ENCODE data around the gene PTDSS2. TPM values are rescaled to one million over a fixed set of nuclear protein-coding genes. Genes with fewer than 3 reads are reported as not detected.
"Not testable (repeated sequence)": the region's sequence is repeated elsewhere in the genome, so short reads cannot be mapped to it uniquely, and the experiment has no call there.

The PTDSS2 gene
- total RNA-seq, 4 donors from 2014 or later, result 22.3 to 31.0 (median 25.3) TPM

- no peak overlapping the region for H3K4me3 ChIP-seq
- peaks cover 18% of the 10 kb centered on the region for H3K36me3 ChIP-seq
- WGBS, result 64% methylated on average over 5 of the region's 9 CpGs
- H3K27me3 ChIP-seq, result no peaks in the 10 kb centered on the region
- no peak for DNase-seq (ENCODE audit: low spot score in 2 of 2)
- TF ChIP-seq CTCF (IDR thresholded peaks at IDR 0.05), result no peak
- TF ChIP-seq POLR2AphosphoS5 (IDR thresholded peaks at IDR 0.05), result no peak
- TF ChIP-seq EP300 (IDR thresholded peaks at IDR 0.05), result no peak
- TF ChIP-seq POLR2A (IDR thresholded peaks at IDR 0.05), result no peak
- no peaks in the 10 kb centered on the region for H3K9me3 ChIP-seq
- peaks cover 10% of the 10 kb centered on the region for H3K4me1 ChIP-seq
- H3K27ac ChIP-seq, result peak overlapping the region; percentile 49
These were observed 11.5 kb downstream of the PTDSS2 start for GRCh38 chr11:461626-462025.

- Histone ChIP-seq H3K4me1 (peaks cover 10% of the 10 kb centered on the region), H3K27ac (no peak overlapping the region), H3K36me3 (peaks cover 18% of the 10 kb centered on the region), H3K4me3 (no peak overlapping the region), H3K27me3 (no peaks in the 10 kb centered on the region), H3K9me3 (no peaks in the 10 kb centered on the region)
- DNase-seq (ENCODE audit: low spot score in 2 of 2), result no peak
- 97% methylated on average over 14 of the region's 16 CpGs for WGBS
- TF ChIP-seq EP300 (IDR thresholded peaks at IDR 0.05) (no peak), POLR2AphosphoS5 (IDR thresholded peaks at IDR 0.05) (no peak)
These were observed 12.2 kb downstream of the PTDSS2 start for GRCh38 chr11:462107-462890.

GRCh38 chr11:464316-464715, 14.2 kb downstream of the PTDSS2 start:
- Histone ChIP-seq H3K4me3 (no peak overlapping the region), H3K27me3 (no peaks in the 10 kb centered on the region), H3K4me1 (peaks cover 11% of the 10 kb centered on the region), H3K9me3 (no peaks in the 10 kb centered on the region), H3K27ac (no peak overlapping the region), H3K36me3 (peaks cover 18% of the 10 kb centered on the region)
- TF ChIP-seq EP300 (IDR thresholded peaks at IDR 0.05) (no peak), POLR2A (IDR thresholded peaks at IDR 0.05) (no peak), CTCF (IDR thresholded peaks at IDR 0.05) (no peak), POLR2AphosphoS5 (IDR thresholded peaks at IDR 0.05) (no peak)
- 93% methylated on average over 24 of the region's 24 CpGs for WGBS
- DNase-seq (ENCODE audit: low spot score in 2 of 2), result no peak

GRCh38 chr11:465896-466530, 15.9 kb downstream of the PTDSS2 start:
- no peaks in the 10 kb centered on the region for H3K9me3 ChIP-seq
- H3K4me3 ChIP-seq, result no peak overlapping the region
- no peak for DNase-seq (ENCODE audit: low spot score in 2 of 2)
- H3K4me1 ChIP-seq, result peaks cover 20% of the 10 kb centered on the region
- TF ChIP-seq POLR2A (IDR thresholded peaks at IDR 0.05) (no peak), POLR2AphosphoS5 (IDR thresholded peaks at IDR 0.05) (no peak), EP300 (IDR thresholded peaks at IDR 0.05) (no peak), CTCF (IDR thresholded peaks at IDR 0.05) (no peak)
- H3K36me3 ChIP-seq, result peaks cover 14% of the 10 kb centered on the region
- no peak overlapping the region for H3K27ac ChIP-seq
- no peaks in the 10 kb centered on the region for H3K27me3 ChIP-seq
- WGBS, result 73% methylated on average over 9 of the region's 9 CpGs

DNA sequence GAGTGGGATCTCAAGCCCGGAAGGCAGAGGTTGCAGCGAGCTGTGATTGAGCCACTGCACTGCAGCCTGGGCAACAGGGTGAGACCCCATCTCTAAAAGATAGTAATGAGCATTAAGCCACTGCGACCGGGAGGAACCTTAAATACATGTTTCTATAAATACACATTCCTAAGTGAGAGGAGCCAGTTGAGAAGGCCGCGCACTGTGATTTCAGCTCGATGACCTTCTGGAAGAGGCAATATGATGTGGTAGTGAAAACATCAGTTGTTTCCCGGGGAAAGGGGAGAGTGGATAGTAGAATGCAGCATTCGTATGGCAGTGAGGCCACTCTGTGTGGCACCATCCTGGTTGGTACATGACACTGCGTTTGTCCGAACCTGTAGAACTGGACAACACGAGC, 18.0 kb downstream of the PTDSS2 start:
- Histone ChIP-seq H3K27me3 (no peaks in the 10 kb centered on the region), H3K36me3 (peaks cover 8% of the 10 kb centered on the region), H3K27ac (no peak overlapping the region), H3K4me1 (peaks cover 14% of the 10 kb centered on the region), H3K4me3 (no peak overlapping the region), H3K9me3 (no peaks in the 10 kb centered on the region)
- TF ChIP-seq EP300 (IDR thresholded peaks at IDR 0.05) (no peak), POLR2A (IDR thresholded peaks at IDR 0.05) (no peak)
- WGBS, result 82% methylated on average over 12 of the region's 12 CpGs
- DNase-seq (ENCODE audit: low spot score in 2 of 2), result no peak

DNA sequence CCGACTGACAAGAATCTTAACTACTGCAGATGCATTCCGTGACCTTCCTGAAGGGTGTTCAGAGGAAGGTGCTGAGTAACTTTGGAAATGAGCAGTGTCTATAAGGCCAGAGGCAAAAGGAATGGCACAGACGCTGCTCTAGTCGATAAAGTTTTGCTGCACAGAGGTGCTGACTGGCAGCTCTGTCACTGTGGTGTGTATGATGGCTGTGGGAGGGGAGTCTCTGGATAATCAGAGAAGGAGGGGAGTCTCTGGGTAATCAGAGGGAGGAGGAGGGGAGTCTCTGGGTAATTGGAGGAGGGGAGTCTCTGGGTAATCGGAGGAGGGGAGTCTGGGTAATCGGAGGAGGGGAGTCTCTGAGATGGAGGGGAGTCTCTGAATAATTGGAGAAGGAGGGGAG, 18.4 kb downstream of the PTDSS2 start:
- Histone ChIP-seq H3K27ac (no peak overlapping the region), H3K4me3 (no peak overlapping the region), H3K9me3 (no peaks in the 10 kb centered on the region), H3K27me3 (no peaks in the 10 kb centered on the region), H3K36me3 (peaks cover 8% of the 10 kb centered on the region), H3K4me1 (peaks cover 14% of the 10 kb centered on the region)
- 70% methylated on average over 6 of the region's 6 CpGs for WGBS
- DNase-seq (ENCODE audit: low spot score in 2 of 2), result no peak
- TF ChIP-seq CTCF (IDR thresholded peaks at IDR 0.05) (no peak), POLR2A (IDR thresholded peaks at IDR 0.05) (no peak), EP300 (IDR thresholded peaks at IDR 0.05) (no peak), POLR2AphosphoS5 (IDR thresholded peaks at IDR 0.05) (no peak)

GRCh38 chr11:469026-469683, 19.1 kb downstream of the PTDSS2 start:
- 43% methylated on average over 19 of the region's 19 CpGs for WGBS

More at GRCh38 chr11:469026-469683, 19.1 kb downstream of the PTDSS2 start:
- Histone ChIP-seq H3K4me3 (peak overlapping the region; percentile 23), H3K4me1 (peaks cover 14% of the 10 kb centered on the region), H3K27ac (peak overlapping the region; percentile 77)
- DNase-seq (ENCODE audit: low spot score in 2 of 2); H3K9me3 ChIP-seq; H3K36me3 ChIP-seq; H3K27me3 ChIP-seq: not testable (repeated sequence)

Measured in suprapubic skin (tissue), 4 donors.